Stomach smooth muscle (tissue), 2 donors: ENCODE data around the gene NR3C2.

Experiments used
- H3K27ac ChIP-seq: one replicate; pipeline ENCODE4 v1.7.0; 2013; ENCODE audit warnings: mild to moderate bottlenecking, low read length, inconsistent platforms
- H3K27me3 ChIP-seq, 2 donors: one replicate each; pipeline ENCODE4 v1.7.0; 2013; ENCODE audit warnings: low read length in 2 of 2; ENCODE audit not compliant: insufficient read depth in 2 of 2, control insufficient read depth in 1 of 2
- H3K36me3 ChIP-seq, 2 donors: one replicate each; pipeline ENCODE4 v1.7.0; 2013; ENCODE audit warnings: low read length in 2 of 2; ENCODE audit not compliant: control insufficient read depth in 2 of 2, insufficient read depth in 2 of 2
- H3K4me1 ChIP-seq: one replicate; pipeline ENCODE4 v1.7.0; 2013; ENCODE audit warnings: low read length; ENCODE audit not compliant: control insufficient read depth, insufficient read depth
- H3K4me3 ChIP-seq, 2 donors: one replicate each; pipeline ENCODE4 v1.7.0; 2013; ENCODE audit warnings: low read length in 2 of 2
- H3K9ac ChIP-seq, 2 donors: one replicate each; pipeline ENCODE4 v1.7.0; 2013; ENCODE audit warnings: low read length in 2 of 2, mild to moderate bottlenecking in 1 of 2
- H3K9me3 ChIP-seq, 2 donors: one replicate each; pipeline ENCODE4 v1.7.0; 2013; ENCODE audit warnings: low read length in 2 of 2; ENCODE audit not compliant: control insufficient read depth in 2 of 2
- donor health status: healthy.
- donor health status: Pancreatic carcinoma.

Gene NR3C2

GRCh38 chr4:148071009-148071408, 371.2 kb downstream of the NR3C2 start:
- Histone ChIP-seq H3K9me3 (peaks cover 5 to 9% of the 10 kb centered on the region in 2 donors), H3K4me1 (peaks cover 42% of the 10 kb centered on the region), H3K9ac (no peak overlapping the region), H3K4me3 (no peak overlapping the region), H3K27ac (no peak overlapping the region), H3K36me3 (peaks cover 26 to 47% of the 10 kb centered on the region in 2 donors), H3K27me3 (no peaks in the 10 kb centered on the region)

DNA sequence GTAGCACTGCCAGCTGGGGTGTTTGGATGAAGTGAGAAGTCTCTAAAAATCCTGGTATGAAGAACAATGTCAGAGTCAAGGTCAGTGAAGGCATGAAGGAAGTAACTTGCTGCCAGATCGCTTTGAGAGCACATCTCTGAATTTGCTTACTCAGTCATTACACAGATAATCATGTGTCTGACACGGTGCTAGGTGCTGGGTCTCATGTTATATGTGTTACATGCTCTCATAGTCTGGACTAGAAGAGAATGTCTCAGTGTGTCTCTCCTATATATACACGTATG, 372.4 kb downstream of the NR3C2 start:
- no peak overlapping the region for H3K4me3 ChIP-seq
- no peak overlapping the region for H3K9ac ChIP-seq
- H3K4me1 ChIP-seq, result peaks cover 45% of the 10 kb centered on the region
- no peak overlapping the region for H3K27ac ChIP-seq
- H3K9me3 ChIP-seq, result peaks cover 0 to 3% of the 10 kb centered on the region in 2 donors
- no peaks in the 10 kb centered on the region for H3K27me3 ChIP-seq
- H3K36me3 ChIP-seq, result peaks cover 15 to 36% of the 10 kb centered on the region in 2 donors

GRCh38 chr4:148069086-148069894, 372.9 kb downstream of the NR3C2 start:
- Histone ChIP-seq H3K9me3 (no peaks in the 10 kb centered on the region), H3K27ac (no peak overlapping the region), H3K4me1 (peaks cover 48% of the 10 kb centered on the region), H3K27me3 (no peaks in the 10 kb centered on the region), H3K9ac (no peak overlapping the region), H3K36me3 (peaks cover 18 to 30% of the 10 kb centered on the region in 2 donors), H3K4me3 (no peak overlapping the region)

DNA sequence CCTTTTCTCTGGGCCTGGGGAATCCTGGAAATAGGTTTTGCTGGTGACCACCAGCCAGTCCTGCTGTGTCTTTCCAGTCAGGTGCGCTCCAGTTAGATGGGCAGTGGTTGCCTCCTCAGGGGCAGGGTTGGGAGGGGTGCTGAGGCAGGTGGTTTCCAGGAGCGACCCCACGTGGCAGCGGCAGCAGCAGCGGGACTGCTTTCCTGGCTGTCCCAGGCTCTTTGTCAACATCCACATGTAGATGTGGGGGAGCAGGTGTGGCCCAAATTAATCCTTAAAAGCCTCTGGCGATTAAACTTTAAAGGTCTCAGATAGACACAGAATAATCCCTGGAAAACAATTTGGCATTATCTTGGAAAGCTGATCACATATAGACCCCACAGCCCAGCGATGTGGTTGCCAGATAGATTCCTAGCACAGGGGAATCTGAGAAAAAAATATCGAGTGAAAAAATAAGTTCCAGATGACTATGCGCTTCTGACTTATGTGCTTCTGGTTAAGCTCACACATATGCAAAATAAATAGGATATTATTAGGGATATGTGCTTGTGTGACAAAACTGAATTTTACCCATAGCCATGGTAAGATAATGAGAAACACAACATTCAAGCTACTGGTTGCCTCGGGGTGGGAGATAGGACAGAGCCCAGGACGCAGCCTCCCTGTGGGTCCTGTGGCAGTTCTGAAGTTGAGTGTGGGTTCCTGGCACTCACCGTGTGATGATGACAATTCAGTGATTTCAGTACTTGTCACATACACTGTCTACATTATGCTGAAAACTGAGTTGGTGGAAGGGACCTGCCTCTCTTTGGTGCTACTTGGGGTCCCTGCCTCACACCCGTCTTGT, 373.9 kb downstream of the NR3C2 start:
- Histone ChIP-seq H3K9ac (no peak overlapping the region), H3K4me1 (peaks cover 48% of the 10 kb centered on the region), H3K36me3 (peaks cover 14 to 31% of the 10 kb centered on the region in 2 donors), H3K27me3 (no peaks in the 10 kb centered on the region), H3K9me3 (no peaks in the 10 kb centered on the region), H3K4me3 (no peak overlapping the region), H3K27ac (no peak overlapping the region)

GRCh38 chr4:148067301-148067916, 374.8 kb downstream of the NR3C2 start:
- Histone ChIP-seq H3K27ac (no peak overlapping the region), H3K27me3 (no peaks in the 10 kb centered on the region), H3K4me3 (no peak overlapping the region), H3K9ac (no peak overlapping the region), H3K4me1 (peaks cover 48% of the 10 kb centered on the region), H3K36me3 (peaks cover 13 to 25% of the 10 kb centered on the region in 2 donors), H3K9me3 (no peaks in the 10 kb centered on the region)

DNA sequence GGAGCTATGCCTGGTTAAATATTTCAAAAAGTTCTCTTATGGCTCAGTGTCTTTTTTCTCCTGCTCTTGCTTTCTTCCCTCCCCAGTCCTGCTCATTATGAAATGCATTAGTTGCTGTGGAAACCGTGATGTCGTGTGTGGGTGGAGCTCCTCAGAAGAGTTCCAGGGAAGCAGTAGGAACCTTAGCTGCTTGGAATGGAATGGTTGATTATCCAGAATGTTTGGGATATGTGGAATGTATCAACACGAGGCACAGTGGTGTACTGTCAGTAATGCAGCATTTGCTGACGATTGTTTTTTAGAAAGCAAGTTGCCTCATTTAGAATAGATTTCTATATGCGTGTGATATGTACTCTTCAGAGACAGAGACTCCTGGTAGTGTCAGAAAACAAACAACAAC, 377.1 kb downstream of the NR3C2 start:
- H3K27ac ChIP-seq, result no peak overlapping the region
- peaks cover 43% of the 10 kb centered on the region for H3K4me1 ChIP-seq
- no peak overlapping the region for H3K4me3 ChIP-seq

DNA sequence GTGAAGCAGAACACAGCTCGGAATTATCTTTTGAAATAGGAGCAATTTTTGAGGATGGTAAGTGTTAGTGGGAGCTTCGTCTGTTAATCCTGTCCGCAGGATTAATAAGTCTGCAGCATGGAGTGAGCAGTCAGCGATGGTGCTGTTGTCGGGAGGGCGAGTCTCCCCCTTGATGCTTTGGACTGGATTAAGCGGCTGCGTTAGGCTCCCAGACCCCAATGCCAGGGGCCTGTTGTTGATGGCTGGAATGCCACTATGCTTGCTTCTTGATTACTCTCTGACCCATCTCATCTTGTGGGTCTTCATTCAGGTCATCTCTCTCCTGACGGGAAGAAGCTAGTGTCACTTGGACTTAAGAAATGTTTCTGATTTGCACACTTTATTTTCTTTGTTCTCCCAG, 377.8 kb downstream of the NR3C2 start:
- peaks cover 40% of the 10 kb centered on the region for H3K4me1 ChIP-seq
- no peaks in the 10 kb centered on the region for H3K9me3 ChIP-seq
- H3K36me3 ChIP-seq, result peaks cover 11 to 19% of the 10 kb centered on the region in 2 donors
- H3K27me3 ChIP-seq, result no peaks in the 10 kb centered on the region
- H3K4me3 ChIP-seq, result no peak overlapping the region
- H3K27ac ChIP-seq, result no peak overlapping the region
- no peak overlapping the region for H3K9ac ChIP-seq

More for the DNA sequence above, 377.1 kb downstream of the NR3C2 start:
- H3K36me3 ChIP-seq, result peaks cover 11 to 22% of the 10 kb centered on the region in 2 donors
- H3K27me3 ChIP-seq, result no peaks in the 10 kb centered on the region
- no peak overlapping the region for H3K9ac ChIP-seq
- no peaks in the 10 kb centered on the region for H3K9me3 ChIP-seq

GRCh38 chr4:148062301-148062950, 379.8 kb downstream of the NR3C2 start:
- Histone ChIP-seq H3K9me3 (no peaks in the 10 kb centered on the region), H3K4me1 (peaks cover 33% of the 10 kb centered on the region), H3K36me3 (peaks cover 11 to 17% of the 10 kb centered on the region in 2 donors), H3K4me3 (no peak overlapping the region), H3K9ac (no peak overlapping the region), H3K27me3 (no peaks in the 10 kb centered on the region), H3K27ac (no peak overlapping the region)

- H3K36me3 ChIP-seq, result peaks cover 11 to 17% of the 10 kb centered on the region in 2 donors
- no peak overlapping the region for H3K9ac ChIP-seq
- no peaks in the 10 kb centered on the region for H3K27me3 ChIP-seq
- H3K9me3 ChIP-seq, result no peaks in the 10 kb centered on the region
- H3K27ac ChIP-seq, result no peak overlapping the region
- H3K4me3 ChIP-seq, result no peak overlapping the region
- peaks cover 33% of the 10 kb centered on the region for H3K4me1 ChIP-seq
Observed at GRCh38 chr4:148061795-148062194, 380.4 kb downstream of the NR3C2 start.

GRCh38 chr4:148061141-148061481, 381.1 kb downstream of the NR3C2 start:
- no peak overlapping the region for H3K27ac ChIP-seq
- no peak overlapping the region for H3K4me3 ChIP-seq
- no peak overlapping the region for H3K9ac ChIP-seq
- no peaks in the 10 kb centered on the region for H3K9me3 ChIP-seq
- no peaks in the 10 kb centered on the region for H3K27me3 ChIP-seq
- peaks cover 11 to 12% of the 10 kb centered on the region in 2 donors for H3K36me3 ChIP-seq
- peaks cover 29% of the 10 kb centered on the region for H3K4me1 ChIP-seq
